Skin epidermis (tissue), 12 donors: ENCODE results near the gene TBX18.
A peak's percentile ranks its signal among the peaks of the same experiment; 100 is the strongest.

Experiments used
- H3K27ac ChIP-seq, 21 experiments: fragments of 200-600 bp; sonication (generic) in 11 of 21; one replicate each; pipeline ENCODE4 v1.5.0; 2020; ENCODE audit warnings: mild to moderate bottlenecking in 3 of 21, inconsistent platforms in 2 of 21, moderate library complexity in 2 of 21
- H3K4me3 ChIP-seq, 7 experiments: fragments of 200-600 bp; sonication (generic) in 2 of 7; one replicate each; pipeline ENCODE4 v1.5.0; 2020; ENCODE audit warnings: inconsistent platforms in 2 of 7, mild to moderate bottlenecking in 2 of 7, moderate library complexity in 1 of 7

TBX18 gene

GRCh38 chr6:84756466-84756865, 7.9 kb downstream of the TBX18 start:
- no peak overlapping the region for H3K4me3 ChIP-seq
- no peak overlapping the region for H3K27ac ChIP-seq

- Histone ChIP-seq H3K4me3 (no peak overlapping the region), H3K27ac (no peak overlapping the region)
Measured at GRCh38 chr6:84753173-84753572, 11.2 kb downstream of the TBX18 start.

DNA sequence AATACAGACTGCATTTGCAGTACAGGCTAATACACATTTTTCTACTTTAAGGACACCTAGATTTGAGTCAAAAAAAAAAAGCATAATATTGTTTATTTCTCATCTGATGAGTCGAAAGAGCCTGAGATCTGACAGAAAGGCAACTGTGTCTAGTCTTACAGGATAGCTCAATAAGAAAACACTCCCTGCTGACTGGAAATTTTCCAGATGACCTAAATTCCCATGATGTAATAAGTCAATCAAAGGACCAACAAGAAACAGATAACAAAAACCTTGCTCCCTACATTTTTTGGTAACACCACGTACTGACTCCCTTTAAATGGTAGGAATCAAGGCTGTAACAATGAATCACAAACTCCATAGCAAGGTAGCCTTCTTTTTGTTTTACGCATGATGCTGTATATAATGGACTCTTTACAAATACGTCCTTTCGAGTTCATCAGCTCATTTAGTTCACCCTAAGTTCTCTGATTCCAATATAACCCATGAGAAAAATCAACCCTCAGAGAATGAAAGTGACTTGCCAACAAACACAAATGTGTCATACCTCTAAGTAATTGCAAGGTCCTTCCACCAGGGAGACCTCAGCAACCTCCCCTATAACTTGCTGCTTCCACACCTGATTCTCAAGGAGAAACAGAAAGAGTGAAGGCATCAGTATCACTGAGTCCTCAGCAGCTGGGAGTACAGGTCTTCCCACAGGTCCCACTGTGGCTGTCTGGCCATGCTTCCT, 12.1 kb downstream of the TBX18 start:
- Histone ChIP-seq H3K4me3 (no peak overlapping the region), H3K27ac (no peak overlapping the region)

DNA sequence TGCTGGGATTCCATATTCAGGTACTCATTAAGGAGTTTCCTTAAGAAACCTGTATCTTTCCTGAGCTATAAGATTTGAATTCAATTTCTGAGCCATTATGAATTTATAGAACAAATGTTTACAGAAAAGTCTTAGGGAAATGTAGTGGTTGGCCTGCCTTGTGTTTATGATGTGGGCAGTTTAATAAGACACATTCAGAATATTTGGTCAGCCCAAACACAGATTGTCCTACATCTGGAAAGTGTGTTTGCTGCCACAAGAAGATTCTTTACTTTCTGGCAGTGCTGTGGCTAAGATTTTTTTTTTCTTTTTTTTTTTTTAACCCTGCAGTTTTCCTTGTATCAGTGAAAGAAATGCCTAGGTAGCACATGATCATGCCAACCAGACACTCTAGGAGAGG, 15.2 kb downstream of the TBX18 start:
- Histone ChIP-seq H3K4me3 (no peak overlapping the region), H3K27ac (peak overlapping the region in 2 of 21 experiments; percentile 2 to 25)

GRCh38 chr6:84748376-84748775, 16.0 kb downstream of the TBX18 start:
- H3K27ac ChIP-seq = no peak overlapping the region
- no peak overlapping the region for H3K4me3 ChIP-seq

GRCh38 chr6:84743616-84744015, 20.8 kb downstream of the TBX18 start:
- Histone ChIP-seq H3K4me3 (no peak overlapping the region), H3K27ac (no peak overlapping the region)

GRCh38 chr6:84740385-84740784, 24.0 kb downstream of the TBX18 start:
- Histone ChIP-seq H3K27ac (no peak overlapping the region), H3K4me3 (no peak overlapping the region)

DNA sequence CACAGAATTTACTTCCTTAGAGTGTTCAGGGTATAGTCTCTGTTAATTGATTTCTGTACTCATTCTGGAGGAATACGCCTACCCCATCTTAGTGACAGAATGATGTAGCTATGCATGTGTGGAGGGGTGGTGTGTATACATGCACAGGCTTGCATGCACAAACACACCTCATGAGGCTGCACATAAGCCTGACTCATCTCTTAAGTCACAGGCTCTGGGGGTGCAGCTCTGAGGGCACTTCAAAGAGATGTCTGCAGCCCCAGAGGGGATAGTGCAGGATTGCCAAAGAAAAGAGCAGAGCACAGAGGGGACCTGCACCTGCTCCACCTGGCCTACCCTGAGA, 24.6 kb downstream of the TBX18 start:
- no peak overlapping the region for H3K27ac ChIP-seq
- H3K4me3 ChIP-seq = no peak overlapping the region

- H3K4me3 ChIP-seq = no peak overlapping the region
- H3K27ac ChIP-seq = no peak overlapping the region
Measured at GRCh38 chr6:84738996-84739865, 25.2 kb downstream of the TBX18 start.

GRCh38 chr6:84733889-84734288, 30.5 kb downstream of the TBX18 start:
- Histone ChIP-seq H3K27ac (no peak overlapping the region), H3K4me3 (no peak overlapping the region)

DNA sequence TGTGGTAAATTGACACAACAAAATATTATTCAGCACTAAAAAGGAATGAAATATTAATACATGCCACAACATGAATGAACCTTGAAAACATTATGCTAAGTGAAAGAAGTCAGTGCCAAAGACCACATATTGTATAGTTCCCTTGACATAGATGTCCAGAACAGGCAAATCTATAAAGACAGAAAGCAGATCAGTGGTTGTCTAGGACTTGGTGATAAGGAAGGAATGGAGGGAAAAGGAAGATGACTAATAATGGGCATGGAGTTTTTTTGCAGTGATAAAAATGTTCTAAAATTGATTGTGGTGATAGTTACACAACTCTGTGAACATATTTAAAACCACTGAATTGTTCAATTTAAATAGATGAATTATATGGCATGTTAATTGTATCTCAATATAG, 32.5 kb downstream of the TBX18 start:
- Histone ChIP-seq H3K4me3 (no peak overlapping the region), H3K27ac (no peak overlapping the region)

DNA sequence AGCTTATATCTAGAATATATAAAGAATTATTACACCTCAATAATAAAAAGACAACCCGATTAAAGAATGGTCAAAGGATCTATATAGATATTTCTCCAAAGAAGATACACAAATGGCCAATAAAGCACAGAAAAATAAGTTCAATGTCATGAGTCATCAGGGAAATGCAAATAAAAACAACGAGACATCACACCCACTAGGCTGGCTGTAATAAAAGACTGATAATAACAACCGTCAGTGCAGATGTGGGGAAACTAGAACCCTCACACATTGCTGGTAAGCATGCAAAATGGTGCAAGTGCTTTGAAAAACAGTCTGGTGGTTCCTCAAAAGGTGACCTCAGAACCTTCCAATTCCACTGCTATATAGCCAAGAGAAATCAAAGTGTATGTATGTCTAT, 33.0 kb downstream of the TBX18 start:
- no peak overlapping the region for H3K27ac ChIP-seq
- no peak overlapping the region for H3K4me3 ChIP-seq

- Histone ChIP-seq H3K27ac (no peak overlapping the region), H3K4me3 (no peak overlapping the region)
Measured at GRCh38 chr6:84728602-84729001, 35.8 kb downstream of the TBX18 start.

DNA sequence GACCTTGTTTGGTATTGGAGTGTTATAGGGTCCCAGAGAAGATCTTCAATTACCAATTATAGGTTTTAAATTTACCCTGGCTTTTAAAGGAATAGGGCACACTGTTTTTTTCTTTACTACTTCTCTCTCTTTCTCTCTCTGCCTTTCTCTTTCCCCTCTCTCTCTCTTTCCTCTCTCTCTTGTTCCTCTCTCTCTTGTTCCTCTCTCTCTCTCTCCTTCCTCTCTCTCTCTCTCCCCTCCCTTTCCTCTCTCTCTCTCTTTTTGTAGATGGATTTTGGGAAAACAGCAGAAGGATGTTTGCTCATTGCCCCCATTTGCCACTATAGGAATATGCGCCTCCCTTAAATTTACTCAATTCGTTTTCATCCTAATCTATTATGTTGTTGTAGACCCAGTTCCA, 45.2 kb downstream of the TBX18 start:
- Histone ChIP-seq H3K4me3 (no peak overlapping the region), H3K27ac (no peak overlapping the region)

DNA sequence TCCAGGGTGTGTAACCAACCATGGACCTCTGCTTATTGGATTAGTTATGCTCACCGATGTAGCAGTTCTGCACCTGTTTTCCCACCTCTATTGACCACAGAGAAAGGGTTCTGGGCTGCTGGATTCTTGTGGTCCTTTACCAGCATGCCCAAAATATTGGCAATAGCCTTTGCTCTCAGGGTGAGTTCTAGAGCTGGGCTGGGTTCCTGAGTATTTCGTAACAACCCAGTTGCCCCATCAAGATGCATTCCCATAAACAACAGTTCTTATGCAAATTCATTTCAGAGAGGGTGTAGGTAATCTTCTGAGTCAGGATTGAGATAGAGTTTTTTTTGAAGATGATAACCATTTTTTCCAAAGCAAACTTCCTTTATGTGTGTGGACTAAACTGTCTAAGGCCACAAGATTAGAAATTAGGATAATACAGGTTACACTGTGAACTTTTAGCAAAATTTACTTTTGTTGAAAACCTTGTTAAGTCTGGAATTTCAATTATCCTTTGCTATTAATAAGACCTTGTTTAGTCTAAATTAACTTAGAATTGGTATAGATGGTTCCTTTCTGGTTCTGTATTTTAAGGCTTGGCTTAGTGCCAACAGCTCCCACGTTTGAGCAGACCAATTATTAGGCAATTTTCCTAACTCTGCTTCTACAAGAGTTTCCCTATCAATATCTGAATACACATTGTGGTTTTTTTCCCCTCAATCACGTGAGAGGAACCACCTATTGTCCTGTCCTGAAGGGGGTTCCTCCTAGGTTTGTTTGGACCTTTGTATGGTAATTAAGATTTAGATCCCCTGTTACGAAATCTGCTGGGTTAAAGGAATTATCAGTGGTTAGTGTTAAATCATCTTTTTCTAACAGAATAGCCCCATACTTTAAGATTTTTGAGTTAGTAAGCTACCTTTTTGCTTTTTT, 46.1 kb downstream of the TBX18 start:
- H3K4me3 ChIP-seq = no peak overlapping the region
- no peak overlapping the region for H3K27ac ChIP-seq

DNA sequence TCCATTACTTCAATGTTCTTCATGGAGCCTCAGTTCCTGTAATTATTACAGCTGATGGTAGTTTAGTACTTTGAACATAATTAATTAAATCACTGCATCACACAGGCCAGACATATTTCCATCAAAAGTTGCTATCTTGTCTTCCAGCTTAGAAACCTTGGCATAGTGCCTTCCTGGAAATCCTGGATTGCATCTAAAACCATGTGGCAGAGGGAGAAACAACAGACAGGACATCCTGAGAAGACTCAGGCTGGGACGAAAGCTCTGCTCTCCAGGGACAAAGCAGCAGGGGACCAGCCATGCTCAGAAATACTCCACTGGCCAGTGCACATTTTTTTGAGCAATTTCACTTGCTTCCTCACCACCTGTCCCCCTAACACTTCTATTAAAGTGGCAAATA, 55.3 kb downstream of the TBX18 start:
- no peak overlapping the region for H3K4me3 ChIP-seq
- no peak overlapping the region for H3K27ac ChIP-seq

- peak overlapping the region in 1 of 21 experiments; percentile 35 for H3K27ac ChIP-seq
- no peak overlapping the region for H3K4me3 ChIP-seq
Measured at GRCh38 chr6:84707171-84707570, 57.2 kb downstream of the TBX18 start.

DNA sequence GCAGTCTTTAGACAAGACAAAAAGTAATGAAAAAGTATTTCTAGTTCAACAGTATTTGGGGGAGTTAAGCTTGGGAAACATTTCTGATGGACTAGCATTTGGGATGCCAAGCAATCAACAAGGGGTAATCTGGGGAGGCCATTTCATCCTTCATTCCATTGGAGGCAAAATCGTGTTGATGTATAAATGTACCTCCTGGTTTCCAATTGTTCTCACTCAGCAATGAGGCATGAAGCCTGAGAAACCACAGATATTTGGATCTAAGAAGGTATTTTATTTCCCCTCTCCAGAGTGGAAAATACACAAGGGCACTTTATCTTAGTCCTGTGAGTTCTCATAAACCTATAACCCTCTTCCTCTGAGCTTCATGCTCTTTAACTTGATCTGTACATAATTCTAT, 68.2 kb downstream of the TBX18 start:
- Histone ChIP-seq H3K27ac (no peak overlapping the region), H3K4me3 (no peak overlapping the region)

DNA sequence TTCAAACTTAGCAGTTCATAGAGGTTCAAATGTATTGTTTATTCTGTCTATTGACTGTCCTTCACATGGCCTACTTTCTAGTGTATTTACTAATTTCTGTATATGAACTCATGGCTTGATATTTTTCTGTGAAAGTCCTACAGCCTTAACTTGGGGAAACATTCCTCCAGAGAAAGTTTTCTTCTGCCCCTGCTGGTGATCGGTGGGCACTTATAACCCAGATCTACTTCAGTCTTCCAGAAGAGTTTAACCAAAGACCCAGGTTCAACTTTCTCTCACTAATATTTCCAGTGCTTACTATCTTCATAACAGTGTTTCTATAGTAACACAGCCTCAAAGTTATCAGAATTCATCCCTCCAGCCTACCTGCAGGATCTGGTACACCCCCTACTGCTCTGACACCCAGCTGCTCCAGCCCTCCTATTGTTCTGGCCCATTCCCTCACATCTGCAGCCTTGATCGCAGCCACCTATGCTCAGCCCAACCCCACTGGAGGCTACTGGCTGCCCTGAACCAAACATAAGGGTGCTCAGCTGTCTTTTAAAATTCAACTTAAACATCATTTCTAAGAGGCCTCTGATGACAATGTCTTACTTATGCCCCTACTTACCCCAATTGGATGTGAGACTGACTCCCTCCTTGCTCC, 72.3 kb downstream of the TBX18 start:
- Histone ChIP-seq H3K4me3 (no peak overlapping the region), H3K27ac (no peak overlapping the region)
